ENCODE results near the gene F8A1.
"Not testable (repeated sequence)": the region's sequence is repeated elsewhere in the genome, so short reads cannot be mapped to it uniquely, and the experiment has no call there.

DNA sequence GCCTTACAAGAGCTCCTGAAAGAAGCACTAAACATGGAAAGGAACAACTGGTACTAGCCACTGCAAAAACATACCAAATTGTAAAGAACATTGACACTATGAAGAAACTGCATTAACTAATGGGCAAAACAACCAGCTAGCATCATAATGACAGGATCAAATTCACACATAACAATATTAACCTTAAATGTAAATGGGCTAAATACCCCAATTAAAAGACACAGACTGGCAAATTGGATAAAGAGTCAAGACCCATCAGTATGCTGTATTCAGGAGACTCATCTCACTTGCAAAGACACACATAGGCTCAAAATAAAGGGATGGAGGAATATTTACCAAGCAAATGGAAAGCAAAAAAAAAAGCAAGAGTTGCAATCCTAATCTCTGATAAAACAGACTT is 17.6 kb upstream of the F8A1 start:
- TF ChIP-seq POLR2A (IDR thresholded peaks at IDR 0.05; ENCODE audit: low read depth, low read length); TAF1 (IDR thresholded peaks at IDR 0.05; ENCODE audit: low read depth, low read length); SPI1 (IDR thresholded peaks at IDR 0.05; ENCODE audit: low read depth, low read length); POLR2AphosphoS5 (IDR thresholded peaks at IDR 0.05; ENCODE audit: low read depth, low read length); PAX5 (IDR thresholded peaks at IDR 0.05; ENCODE audit: insufficient read depth, low read length, severe bottlenecking); POU2F2 (IDR thresholded peaks at IDR 0.05; ENCODE audit: low read depth, low read length): not testable (repeated sequence)
